Lower leg skin (tissue), 3 donors: ENCODE data around the gene MET.

Experiments
- POLR2A ChIP-seq, 2 donors: fragments of 450-650 bp; IDR thresholded peaks; one replicate each; pipeline ENCODE4 v1.6.1; 2016 to 2017; ENCODE audit warnings: antibody characterized with exemption in 2 of 2, mild to moderate bottlenecking in 1 of 2, moderate library complexity in 1 of 2
- TF ChIP-seq, protein P1 (sequence below), 3 donors: fragments of 450-650 bp; IDR thresholded peaks; one replicate each; pipeline ENCODE4 v1.5.1; 2016; ENCODE audit warnings: antibody characterized with exemption in 3 of 3, mild to moderate bottlenecking in 3 of 3, moderate library complexity in 2 of 3

DNA sequence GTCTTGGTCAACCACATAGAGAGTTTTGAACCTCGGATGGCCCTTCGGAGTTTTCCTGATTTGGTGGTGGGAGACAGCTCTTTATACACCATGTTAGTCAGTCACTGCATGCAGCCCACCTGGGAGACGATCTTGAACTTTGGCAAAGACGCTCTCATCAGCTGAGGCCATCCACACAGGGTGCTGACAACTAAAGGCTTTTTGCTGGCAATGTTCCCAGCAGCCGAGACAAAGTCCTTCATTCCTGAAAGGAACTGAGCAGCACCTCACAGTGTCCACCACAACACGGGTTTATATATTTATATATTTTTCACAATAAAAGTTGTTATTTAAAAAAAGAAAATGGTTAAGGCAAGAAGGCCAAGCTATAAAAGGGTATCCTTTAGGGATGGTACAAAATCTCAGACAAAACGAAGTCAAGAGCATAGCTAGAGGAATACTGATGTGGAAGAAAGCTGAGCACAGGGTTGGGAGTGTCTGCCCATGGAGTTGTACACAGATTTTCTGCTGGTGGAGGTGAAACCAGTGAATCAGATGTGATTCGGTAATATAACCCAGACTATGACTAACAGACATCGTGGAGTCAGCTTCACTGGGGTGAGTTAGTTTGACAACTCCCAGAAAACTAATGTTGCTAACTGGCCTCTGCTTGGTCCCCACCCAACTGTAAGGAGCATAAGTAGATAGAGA is 163.0 kb downstream of the MET start:
- TF ChIP-seq, protein P1, sequence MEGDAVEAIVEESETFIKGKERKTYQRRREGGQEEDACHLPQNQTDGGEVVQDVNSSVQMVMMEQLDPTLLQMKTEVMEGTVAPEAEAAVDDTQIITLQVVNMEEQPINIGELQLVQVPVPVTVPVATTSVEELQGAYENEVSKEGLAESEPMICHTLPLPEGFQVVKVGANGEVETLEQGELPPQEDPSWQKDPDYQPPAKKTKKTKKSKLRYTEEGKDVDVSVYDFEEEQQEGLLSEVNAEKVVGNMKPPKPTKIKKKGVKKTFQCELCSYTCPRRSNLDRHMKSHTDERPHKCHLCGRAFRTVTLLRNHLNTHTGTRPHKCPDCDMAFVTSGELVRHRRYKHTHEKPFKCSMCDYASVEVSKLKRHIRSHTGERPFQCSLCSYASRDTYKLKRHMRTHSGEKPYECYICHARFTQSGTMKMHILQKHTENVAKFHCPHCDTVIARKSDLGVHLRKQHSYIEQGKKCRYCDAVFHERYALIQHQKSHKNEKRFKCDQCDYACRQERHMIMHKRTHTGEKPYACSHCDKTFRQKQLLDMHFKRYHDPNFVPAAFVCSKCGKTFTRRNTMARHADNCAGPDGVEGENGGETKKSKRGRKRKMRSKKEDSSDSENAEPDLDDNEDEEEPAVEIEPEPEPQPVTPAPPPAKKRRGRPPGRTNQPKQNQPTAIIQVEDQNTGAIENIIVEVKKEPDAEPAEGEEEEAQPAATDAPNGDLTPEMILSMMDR (IDR thresholded peaks at IDR 0.05), result no peak
- TF ChIP-seq POLR2A (IDR thresholded peaks at IDR 0.05), result no peak
